GM19455 (cell line): Measurements from ENCODE around the gene NT5M.
"Not testable (repeated sequence)": the region's sequence is repeated elsewhere in the genome, so short reads cannot be mapped to it uniquely, and the experiment has no call there.

Experiments used
- ATAC-seq: cut with Tn5 transposase; IDR thresholded peaks from one replicate; pipeline ENCODE4 v1.9.1; 2021; ENCODE audit not compliant: unreplicated experiment

The NT5M gene

GRCh38 chr17:17375841-17376240 is 72.7 kb downstream of the NT5M start:
- no peak for ATAC-seq

DNA sequence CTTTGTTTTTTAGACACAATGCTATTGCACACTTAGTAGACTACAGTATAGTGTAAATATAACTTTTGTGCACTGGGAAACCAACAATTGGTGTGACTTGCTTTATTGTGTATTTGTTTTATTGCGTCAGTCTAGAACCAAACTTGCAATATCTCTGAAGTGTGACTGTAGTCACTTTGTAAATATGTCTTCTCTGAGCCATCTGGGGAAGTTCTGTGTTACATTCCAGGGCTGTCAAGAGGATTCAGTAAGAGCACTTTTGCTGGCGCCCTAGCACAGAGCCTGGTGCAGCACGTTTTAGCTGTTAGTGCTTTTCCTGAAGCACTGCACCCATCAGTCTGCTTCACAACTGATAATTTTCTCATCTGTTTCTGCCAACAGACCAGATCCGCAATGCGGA is 73.2 kb downstream of the NT5M start:
- ATAC-seq: no peak

DNA sequence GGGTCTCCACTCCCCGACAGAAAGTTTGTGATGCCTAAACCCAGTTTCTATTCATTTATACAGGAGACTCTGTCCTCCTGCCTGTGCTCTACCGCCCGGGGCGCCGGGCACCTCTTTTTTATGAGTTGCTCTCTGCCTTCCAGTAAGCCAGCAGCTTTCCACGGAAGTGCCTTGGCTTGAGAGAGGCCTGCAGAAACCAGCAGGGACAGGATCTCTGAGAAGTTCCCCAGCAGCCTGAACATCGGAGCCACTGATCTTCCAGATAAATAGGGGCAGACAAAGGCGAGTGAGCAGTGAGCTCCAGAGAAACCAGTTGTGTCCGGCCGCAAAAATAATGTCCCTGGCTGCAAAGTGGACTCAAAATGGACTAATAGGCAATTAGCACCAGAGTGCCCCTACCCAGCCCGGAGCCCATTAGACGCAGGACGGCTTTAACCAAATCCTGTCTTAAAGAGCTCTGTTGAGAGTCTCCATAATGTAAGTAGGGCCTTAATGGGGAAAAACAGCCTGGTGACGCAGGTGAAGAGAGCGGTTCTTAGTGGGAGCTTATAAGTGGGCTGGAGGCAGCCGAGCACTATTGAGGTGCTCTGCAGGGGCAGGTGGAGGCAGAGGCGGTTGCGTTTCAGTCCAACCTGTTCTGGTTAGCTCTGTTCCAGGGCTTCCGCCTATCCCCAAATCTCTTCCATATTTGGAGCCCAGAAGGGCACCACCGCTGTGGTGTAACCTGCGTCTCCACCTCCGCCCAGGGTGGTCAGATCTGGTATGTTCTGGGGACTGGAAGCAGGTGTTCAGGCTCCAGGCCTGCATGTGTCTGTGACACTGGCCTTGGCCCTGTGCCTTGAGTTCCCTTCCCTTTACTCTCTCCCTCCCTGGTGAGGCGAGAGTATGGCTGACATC is 74.1 kb downstream of the NT5M start:
- ATAC-seq: no peak

DNA sequence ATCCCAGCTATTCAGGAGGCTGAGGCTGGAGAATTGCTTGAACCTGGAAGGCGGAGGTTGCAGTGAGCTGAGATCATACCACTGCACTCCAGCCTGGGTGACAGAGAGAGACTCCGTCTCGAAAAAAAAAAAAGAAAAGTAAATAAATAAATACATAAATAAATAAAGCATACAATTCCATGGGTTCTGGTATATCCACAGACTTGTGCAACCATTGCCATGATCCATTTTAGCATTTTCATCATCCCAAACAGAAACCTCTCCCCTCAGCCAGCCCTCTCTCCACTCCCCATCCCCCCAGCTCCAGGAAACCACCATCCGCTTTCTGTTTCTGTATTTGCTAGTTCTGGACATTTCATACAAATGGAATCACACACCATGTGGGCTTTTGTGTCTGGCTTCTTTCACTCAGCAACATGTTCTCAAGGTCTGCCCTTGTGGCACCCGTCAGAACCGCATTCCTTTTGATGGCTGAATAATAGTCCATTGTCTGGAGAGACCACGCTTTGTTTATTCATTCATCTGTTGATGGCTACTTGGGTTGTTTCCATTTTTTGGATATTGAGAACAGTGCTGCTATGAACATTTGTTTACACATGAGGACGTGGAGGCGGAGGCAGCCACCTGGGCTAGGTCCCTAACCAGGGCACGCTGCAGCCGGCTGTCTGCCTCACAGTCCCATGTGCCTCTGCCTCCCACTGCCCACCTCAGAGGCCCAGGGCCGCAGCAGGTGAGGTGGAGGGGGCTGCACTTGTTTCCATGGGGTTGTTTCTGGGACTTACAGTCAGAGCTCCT is 76.2 kb downstream of the NT5M start:
- ATAC-seq: no peak

- no peak for ATAC-seq
These were observed 77.2 kb downstream of the NT5M start for GRCh38 chr17:17380145-17380925.

DNA sequence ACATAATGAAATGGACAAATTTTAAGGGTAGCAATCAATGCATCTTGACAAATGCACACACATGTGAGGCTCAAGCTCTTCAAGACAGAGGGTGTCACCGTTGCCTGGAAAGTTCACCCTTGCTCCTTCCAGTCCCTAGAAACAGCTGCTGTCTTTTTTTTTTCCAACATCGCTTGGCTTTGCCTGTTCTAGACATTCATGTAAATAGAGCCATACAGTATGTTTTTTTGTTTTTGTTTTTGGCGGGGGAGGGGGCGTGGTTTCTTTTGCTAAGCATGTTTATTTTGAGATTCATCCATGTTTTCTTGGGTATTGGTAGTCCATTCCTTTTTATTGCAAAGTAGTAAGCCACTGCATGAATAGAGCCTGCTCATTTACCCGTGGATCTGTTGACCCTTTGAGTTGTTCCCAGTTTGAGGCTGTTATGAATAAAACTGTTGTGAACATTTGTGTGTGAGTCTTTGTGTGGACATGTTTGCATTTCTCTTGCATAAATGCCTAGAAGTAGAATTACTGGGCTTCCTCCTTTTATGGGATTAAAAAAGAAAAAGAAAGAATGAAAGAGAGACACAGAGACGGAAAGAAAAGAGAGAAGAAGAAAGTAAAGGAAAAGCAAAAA is 78.4 kb downstream of the NT5M start:
- no peak for ATAC-seq

DNA sequence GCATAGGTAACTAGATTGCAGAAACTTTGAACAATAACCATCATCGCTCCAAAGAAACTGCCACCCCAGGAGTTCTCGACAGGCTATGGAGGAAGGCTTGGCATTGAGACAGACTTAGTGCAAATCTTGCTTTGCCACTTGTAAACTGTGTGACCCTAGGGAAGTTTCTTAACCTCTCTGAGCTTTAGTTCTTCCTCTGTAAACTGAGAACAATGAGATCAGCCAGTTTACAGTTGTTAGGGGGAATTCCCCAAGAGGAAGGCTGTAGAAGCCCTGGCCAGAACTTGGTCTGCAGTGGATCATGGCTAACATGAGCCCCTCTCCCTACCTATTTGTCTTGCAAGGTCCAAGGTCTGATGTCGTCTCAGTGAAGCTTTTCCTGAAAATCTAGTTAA is 78.9 kb downstream of the NT5M start:
- no peak for ATAC-seq

- no peak for ATAC-seq
These were observed 79.8 kb downstream of the NT5M start for GRCh38 chr17:17382971-17383370.

DNA sequence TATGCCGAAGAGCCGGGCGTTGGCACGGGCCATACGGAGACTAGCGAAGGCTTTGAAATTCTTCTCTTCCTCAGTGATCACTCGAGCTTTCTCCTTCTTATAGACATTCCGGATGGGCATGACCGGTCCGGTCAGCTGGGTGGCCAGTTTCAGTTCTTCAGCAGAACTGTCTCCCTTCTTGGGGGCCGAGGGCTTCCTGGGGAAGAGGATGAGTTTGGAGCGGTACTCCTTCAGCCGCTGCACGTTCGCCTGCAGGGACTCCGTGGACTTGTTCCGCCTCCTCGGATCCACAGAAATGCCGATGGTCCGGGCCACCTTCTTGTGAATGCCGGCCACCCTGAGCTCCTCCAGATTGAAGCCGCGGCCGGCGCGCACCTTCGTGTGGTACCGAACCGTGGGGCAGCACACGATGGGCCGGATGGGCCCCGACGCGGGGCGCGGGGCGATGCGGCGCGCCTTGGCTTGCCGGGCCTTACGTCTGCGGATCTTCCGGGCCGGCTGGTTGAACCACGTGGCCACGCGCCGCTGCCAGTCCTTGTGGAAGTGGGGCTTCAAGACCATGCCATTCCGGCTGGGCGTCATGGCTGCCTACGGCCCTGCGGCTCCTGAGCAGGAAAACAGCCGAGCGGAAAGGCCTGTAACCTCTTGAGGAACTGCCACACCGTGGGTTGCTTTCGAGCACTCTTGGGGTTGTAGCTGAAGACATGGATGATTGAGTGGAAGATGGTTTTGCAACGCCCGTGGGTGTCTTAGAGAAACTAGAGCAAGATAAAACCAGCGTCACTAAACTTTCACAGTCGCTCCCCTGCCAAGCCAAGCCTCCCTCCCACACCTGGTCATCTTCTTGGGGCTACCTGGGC is 80.5 kb downstream of the NT5M start:
- ATAC-seq: not testable (repeated sequence)

GRCh38 chr17:17384291-17384615 is 81.1 kb downstream of the NT5M start:
- no peak for ATAC-seq

DNA sequence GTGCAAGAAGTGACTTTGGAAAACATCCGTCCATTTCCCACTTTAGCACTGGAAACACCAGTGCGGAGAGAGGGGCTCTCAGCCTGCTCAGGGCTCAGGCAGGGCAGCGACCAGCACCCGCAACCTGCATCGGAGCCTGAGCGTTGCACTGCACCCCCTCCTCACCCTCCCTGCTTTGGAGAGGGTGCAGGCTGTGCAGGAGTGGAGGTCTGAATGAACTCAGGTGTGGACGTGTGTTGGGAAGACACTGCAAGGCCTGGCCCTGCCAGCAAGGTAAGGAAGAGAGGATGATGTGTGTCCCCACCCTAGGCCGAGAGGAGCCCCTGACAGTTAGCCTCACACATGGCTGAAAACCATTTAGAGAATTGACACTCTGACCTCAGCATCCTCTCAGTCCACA is 81.8 kb downstream of the NT5M start:
- ATAC-seq: no peak

DNA sequence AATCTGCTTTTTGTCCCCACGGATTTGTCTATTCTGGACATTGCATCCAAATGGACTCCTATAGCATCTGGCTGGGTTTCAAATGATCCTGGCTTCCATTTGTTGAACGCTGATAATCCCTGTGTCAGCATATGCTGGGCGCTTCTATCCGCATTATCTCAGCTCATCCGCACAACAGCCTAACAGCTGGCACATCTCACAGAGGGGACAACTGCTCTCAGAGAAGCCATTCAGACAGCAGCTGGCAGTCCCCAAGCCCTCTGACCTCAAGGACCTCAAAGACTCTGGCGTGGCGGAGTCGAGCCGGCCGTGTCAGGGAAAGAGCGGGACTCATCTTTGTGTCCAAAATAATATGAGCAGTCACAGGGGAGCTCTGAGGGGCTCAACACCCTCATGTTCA is 82.3 kb downstream of the NT5M start:
- ATAC-seq: no peak

- ATAC-seq: no peak
These were observed 83.1 kb downstream of the NT5M start for GRCh38 chr17:17386094-17386800.

- no peak for ATAC-seq
These were observed 83.9 kb downstream of the NT5M start for GRCh38 chr17:17387017-17387497.

DNA sequence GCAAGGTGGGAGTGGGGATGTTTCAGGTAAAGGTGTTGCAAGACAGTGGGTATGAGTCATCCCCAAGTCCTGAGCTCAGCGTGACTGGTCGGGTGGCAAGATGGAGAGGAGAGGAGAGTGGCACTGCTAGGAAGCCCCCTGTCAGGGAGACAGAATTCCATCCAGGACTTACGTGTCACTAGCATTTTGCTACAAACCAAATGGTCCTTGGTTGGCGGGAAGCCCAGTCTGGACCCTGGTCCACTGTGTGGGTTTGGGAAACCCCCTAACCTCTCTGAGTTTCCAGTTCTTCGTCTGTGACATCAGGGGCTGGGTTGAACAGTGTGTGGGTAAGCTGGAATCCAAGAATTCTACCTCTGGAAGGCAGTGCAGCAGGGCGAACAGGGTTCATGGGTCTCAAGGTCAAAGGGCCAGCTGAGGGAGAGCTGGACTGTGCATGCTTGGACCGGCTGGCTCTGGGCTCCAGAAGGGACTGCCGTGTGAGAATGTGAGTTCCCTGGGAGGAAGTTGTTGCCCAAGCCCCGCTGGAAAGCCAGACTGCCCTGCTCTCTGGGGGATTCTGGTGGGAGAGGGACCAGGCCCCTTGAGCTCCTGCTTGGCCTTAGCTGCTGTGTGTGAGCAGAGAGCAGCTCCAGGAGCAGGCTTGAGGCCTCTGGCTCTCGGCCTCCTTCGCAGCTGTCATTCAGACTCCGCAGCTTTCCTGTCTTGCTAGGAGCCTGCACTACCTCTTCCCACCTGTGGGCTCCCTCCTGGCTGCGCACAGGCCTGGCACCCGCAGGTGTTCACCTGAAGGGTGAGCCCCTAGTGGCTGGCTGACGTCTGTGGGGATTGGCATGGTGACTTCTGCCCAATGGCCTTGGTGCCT is 84.6 kb downstream of the NT5M start:
- ATAC-seq: no peak

- ATAC-seq: no peak
These were observed 85.7 kb downstream of the NT5M start for GRCh38 chr17:17388657-17389496.

- no peak for ATAC-seq
These were observed 88.6 kb downstream of the NT5M start for GRCh38 chr17:17391668-17392370.
